Measurements from ENCODE around the gene CEP89.
"Not testable (repeated sequence)": the region's sequence is repeated elsewhere in the genome, so short reads cannot be mapped to it uniquely, and the experiment has no call there.

CEP89 gene

DNA sequence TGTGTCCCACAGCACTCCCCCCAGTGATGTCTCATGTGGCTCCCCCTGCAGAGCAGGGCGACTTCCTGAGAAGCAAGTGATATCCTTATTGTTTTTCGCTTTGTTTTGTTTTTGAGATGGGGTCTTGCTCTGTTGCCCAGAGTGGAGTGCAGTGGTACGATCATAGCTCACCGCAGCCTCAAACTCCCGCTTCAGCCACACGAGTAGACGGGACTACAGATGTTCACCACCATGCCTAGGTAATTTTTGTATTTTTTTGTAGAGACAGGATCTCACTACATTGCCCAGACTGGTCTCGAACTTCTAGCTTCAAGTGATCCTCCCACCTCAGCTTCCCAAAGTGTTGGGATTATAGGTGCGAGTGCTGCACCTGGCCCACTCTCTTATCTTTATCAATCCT lies 5.0 kb downstream of the CEP89 start:
- no peak for DNase-seq (ENCODE audit: low read depth)

DNA sequence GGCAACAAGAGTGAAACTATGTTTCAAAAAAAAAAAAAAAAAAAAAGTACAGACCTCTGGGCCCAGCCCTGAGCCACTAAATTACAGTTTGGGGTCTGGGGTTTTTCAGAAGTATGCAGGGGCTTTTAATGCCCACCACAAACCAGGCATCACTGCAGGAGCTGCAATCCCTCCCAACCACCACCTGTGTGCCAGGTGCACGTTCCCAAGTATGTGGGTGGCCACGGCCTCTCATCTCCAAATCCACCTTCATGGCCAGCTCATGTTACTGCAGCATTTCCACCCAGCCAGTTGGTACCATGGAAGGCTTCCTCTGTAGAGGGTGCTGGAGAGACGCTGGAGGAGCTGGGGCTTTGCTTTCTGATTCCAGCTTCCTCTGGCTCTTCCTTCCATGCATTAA lies 26.5 kb downstream of the CEP89 start:
- no peak for DNase-seq (ENCODE audit: low read depth)

DNA sequence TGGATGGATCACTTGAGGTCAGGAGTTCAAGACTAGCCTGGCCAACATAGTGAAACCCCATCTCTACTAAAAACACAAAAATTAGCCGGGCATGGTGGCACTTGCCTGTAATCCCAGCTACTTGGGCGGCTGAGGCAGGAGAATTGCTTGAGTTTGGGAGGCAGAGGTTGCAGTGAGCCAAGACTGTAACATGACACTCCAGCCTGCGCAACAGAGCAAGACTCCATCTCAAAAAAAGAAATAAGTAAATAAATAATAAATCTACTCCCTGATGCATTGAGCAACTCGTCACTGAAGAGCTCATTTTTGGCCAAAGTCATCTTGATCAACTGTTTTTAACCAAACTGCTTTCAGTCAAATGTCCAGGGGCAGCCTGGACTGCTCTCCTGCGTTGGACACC lies 30.5 kb downstream of the CEP89 start:
- not testable (repeated sequence) for DNase-seq (ENCODE audit: low read depth)

DNA sequence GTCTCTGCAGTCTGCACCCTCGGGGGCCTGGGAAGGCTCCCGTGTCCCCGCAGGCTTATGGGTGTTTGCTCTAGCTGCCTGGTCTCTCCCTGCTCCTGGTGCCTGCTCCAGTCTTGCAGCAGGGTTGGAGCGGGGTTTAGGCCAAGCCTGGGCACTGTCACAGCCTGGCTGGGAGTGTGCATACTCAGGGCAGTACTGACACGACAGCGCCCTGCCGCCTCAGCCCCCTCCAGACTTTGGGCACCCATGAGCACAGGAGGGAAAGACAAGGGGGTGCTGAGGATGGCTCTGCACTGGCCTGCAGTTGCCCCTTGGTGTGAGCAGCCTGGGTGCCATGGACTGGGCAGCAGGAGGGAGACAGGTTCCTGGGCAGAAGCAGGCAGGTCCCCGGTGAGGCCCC lies 35.7 kb downstream of the CEP89 start:
- DNase-seq (ENCODE audit: low read depth) = no peak

DNA sequence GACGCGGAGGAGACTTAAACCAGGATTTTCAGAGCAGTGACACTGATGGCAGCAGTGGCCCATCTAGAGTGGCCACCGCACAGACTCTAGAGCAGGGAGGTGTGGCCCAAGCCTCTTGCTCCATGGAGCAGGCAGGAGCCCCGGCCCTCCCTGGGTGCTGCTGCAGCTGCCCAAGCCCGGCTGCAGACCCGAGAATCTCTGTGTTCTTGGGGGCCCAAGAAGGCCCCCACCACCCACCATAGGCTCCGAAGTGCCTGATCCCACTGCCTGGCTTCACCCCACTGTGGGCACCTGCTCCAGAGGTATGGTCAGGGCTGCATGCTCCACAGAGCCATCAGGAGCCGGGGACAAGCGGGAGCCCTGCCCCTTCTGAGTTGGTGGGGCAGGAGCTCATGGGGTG lies 36.1 kb downstream of the CEP89 start:
- no peak for DNase-seq (ENCODE audit: low read depth)

DNA sequence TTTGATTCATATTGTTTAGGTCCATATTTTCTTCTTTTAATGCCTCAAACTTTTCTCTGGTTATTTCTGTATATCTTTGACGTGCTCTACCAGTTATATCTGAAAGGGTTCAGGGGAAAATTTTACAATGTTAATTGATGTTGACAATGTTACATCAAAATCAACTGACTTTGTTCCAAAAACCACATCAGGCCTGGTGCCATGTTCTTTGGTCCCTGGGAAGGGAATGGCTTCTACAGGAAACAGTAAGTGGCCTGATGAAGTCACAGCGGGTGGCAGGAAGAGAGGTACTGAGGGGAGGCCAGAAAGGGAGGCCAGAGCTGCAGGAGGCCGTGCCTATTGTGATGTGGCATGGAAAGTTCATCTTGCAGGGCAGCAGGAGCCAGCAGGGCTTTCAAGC lies 38.2 kb downstream of the CEP89 start:
- no peak for DNase-seq (ENCODE audit: low read depth)

DNA sequence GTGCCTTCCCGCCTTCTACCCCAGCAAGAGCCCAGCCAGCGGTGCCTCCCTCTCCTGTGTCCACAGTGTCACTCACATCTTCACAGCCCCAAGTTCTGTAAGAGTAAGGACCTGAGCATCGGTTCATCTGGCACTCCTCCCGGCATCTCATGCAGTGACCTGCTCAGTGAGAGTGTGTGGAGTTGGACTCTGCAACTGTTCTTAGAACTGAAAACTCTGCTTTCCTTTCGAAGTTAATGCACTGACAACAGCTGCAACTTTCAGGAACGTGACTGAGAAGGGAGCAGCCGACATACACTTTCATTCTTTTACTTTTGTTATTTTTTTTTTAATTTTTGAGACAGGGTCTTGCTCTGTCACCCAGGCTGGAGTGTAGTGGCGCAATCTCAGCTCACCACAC lies 41.2 kb downstream of the CEP89 start:
- no peak for DNase-seq (ENCODE audit: low read depth)

DNA sequence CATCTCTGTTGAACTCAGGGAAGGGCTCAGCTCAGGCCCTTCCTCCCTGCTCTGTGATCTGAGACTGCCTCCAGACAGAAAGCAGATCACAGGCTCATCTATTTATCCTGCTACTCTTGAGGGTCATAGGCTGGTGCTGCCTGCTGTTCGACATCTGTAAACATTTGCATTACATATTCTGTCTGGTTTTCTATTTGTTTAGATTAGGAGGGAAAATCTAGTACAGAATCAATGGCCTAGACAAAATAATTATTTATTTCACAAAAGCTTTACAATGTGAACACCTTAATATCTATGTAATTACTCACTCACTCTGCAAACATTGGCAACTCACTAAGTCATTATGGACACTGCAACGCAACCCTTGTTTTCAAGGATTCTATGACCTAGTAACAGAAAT lies 43.0 kb downstream of the CEP89 start:
- no peak for DNase-seq (ENCODE audit: low read depth)

DNA sequence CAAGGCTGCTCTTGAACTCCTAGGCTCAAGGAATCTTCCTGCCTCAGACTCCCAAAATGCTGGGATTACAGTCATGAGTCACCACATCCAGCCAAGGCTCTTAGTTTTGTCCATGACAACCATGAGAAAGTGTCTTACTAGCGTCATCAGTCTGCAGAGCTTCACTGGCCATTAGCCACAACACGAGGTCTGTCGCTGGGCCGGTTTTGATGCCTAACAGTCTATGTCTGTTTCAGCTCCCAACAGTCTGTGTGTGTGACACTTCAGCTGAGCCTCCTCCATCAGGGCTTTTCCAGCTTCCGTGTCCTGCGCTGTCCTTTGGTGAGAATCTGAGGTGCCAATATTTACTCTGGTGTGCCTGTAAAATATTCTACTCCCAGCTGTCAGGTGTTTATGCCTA lies 47.6 kb downstream of the CEP89 start:
- no peak for DNase-seq (ENCODE audit: low read depth)

DNA sequence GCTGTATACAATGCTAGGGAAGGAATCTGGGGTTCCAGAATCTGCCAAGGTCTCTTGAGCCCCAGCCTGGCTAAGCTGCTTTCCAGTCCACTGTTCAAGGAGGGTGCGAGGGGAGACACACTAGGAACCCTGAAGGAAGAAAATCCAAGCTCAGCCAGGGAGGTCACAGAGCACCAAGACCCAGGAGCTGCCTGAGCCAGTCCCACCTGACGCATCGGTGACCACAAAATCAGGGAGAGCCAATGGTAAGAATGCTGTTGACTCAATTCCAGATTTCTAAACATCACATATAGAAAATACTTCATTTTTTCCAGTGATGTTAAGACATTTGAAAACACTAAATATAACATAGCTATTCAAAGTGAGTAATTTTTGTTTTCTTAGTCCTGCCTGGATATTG lies 50.1 kb downstream of the CEP89 start:
- no peak for DNase-seq (ENCODE audit: low read depth)

DNA sequence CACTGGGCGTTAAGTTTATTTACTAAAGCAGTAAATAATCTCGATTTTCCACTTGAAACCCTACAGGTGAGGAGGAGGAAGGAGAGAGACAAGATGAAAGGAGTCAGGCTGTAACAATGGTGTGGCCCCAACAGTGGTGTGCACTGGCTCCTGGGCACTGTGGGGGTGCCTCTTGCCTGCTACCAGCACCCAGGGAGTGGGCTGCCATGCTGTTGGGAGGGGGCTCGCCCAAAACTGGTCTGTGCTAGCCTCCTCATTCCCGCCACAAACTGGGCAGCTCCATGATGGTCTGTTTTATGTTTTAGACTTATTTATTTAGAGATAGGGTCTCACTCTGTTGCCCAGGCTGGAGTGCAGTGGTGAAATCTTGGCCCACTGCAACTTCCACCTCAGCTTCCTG lies 52.4 kb downstream of the CEP89 start:
- no peak for DNase-seq (ENCODE audit: low read depth)

DNA sequence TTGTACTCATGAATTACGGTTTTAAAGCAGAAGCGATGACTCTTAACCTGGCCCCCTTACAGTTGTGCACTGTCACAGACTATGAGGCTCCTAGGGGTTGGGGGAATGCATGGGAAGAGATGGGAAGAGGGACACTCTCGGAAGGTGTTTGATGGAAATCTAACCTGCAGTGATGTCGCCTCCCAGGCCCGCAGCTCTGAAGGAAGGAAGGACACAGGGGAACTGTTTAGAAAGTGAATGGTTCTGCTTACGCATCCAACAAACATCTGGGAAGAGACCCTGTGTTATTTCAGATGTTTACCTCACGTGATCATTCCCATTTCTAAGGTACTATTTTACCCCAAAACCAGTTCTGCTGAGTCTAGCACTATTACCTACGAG lies 54.2 kb downstream of the CEP89 start:
- DNase-seq (ENCODE audit: low read depth) = no peak

DNA sequence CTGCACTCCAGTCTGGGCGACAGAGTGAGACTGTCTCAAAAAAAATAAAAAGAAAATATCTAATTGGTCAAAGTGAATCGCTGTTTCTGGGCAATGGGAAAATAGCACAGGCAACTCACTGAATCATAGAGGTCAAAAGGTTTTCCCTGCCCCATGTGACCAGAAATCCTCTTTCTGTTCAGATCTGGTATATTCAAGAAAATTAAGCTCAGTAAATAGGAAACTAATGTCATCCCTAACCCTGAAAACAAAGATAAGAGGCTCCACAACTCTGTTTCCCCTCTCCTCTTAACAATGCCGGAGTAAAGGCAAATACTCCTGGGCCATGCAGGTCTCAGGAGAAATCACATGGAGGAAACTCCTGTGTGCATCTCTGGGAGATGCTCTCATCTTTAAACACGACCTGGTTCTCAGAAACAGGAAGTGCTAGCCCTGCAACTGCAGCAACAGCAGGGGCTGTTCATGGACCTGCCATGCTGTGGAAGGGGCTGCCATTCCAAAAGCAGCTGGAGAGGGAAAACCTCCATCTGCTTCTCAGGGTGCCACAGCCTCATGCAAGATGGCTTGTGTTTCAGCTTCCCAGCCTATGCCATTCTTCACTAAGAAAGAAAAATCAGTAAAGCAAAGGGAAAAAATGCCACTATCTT lies 54.7 kb downstream of the CEP89 start:
- no peak for DNase-seq (ENCODE audit: low read depth)

DNA sequence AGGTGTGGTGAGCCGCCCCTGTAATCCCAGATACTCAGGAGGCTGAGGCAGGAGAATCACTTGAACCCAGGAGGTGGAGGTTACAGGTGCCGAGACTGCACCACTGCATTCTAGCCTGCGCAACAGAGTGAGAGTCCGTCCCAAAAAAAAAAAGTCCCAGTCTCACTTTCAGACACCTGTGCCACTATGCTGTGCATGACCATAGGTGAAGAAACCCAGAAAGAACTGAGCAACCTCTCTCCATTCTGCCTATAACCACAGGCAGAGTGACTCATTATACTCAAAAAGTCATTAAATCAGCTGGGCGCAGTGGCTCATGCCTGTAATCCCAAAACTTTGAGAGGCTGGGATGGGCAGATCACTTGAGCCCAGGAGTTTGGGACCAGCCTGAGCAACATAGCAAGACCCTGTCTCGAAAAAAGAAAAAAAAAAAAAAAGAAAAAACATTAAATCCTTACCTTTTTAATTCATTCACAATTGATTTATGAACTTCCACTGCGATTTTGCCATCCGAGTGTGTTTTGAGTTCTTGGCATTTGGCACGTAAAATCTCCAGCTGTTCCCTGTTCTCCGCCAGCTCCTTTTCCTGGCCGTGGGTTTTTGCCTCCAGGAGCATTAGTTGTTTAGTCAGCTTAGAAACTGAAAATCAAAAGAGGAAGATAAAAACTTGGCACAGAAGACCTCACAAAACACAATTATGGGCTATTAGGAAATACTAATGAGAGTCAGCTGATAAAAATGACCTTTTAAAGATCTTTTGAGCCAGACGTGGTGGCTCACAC lies 56.7 kb downstream of the CEP89 start:
- DNase-seq (ENCODE audit: low read depth) = no peak

DNA sequence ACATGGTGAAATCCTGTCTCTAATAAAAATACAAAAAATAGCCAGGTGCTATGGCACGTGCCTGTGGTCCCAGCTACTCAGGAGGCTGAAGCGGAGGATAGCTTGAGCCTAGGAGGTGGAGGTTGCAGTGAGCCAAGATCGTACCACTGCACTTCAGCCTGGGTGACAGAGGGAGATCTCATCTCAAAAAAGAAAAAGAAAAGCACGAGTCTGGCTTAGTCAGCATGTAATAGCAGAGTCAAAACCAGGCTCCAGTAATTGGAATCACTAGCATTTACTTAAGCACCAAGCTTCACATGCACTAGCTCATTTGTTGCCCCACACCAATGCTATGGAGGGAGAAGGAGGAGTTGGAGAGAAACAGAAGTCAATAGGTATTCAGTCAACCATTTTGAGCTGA lies 60.3 kb downstream of the CEP89 start:
- no peak for DNase-seq (ENCODE audit: low read depth)

DNA sequence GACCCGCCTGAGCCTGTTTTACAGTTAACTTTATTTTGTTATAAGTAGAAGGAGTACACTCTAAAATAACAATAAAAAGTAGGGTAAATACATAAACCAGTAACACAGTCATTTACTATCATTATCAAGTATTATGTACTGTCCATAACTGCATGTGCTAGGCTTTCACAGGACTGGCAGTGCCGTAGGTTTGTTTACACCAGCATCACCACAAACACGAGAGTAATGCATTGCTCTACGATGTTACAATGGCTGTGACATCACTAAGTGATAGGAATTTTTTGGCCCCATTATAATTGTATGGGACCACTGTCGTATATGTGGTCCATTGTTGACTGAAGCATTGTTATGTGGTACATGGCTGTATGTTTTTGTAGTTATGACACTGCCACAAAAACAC lies 60.9 kb downstream of the CEP89 start:
- no peak for DNase-seq (ENCODE audit: low read depth)

DNA sequence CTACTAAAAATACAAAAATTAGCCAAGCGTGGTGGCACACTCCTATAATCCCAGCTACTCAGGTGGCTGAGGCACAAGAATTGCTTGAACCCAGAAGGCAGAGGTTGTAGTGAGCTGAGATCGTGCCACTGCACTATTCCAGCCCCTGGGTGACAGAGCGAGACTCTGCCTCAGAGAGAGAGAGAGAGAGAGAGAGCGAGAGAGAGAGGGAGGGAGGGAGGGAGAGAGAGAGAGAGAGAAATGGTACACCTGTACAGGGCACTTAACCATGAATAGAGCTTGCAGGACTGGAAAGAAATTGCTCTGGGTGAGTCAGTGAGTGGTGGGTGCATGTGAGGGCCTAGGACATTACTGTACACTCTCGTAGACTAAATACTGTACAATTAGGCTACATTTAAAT lies 61.7 kb downstream of the CEP89 start:
- DNase-seq (ENCODE audit: low read depth) = no peak

DNA sequence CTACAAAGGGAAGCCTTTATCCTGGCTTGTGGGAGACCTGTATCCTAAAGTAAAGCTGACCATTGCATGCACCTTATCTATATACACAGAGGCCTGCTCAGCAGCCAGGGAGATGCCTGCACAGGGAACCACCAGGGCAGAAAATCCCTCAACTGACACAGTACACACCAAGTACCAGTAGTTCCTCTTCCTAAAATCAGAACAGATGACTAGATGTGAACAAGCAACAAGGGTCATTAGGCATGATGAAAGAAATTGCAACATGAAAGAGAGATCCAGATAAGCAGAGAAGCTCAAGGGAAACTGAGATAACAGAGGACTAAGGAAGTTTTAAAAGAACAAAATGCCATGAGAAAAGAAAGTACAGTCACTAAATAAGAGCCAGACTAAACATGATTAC lies 62.5 kb downstream of the CEP89 start:
- no peak for DNase-seq (ENCODE audit: low read depth)

DNA sequence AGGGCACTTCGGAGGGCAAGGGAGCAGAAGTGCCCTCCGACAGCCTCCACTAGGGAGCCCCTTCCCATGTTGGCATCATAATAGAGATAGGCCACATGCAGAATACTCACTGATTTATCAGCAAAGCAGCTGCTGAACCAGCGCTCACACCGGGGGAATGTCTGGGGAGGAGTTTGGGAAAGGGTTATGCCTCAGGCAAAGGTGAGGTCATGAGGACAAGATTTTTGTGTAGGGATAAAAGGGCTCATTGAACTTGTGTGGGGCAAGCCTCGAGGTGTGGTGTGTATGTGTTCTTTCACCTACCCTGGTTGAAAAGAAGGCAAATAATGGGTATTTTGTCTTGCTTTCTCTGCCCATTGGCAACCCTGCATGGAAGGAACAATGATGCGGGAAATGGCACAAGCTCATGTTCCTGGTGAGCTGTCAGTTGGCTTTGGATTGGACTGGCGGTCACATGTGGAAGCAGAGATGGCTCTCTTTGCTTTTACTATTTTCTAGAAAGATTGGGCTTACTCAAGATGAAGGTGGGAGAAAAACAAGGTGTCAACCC lies 63.0 kb downstream of the CEP89 start:
- no peak for DNase-seq (ENCODE audit: low read depth)

DNA sequence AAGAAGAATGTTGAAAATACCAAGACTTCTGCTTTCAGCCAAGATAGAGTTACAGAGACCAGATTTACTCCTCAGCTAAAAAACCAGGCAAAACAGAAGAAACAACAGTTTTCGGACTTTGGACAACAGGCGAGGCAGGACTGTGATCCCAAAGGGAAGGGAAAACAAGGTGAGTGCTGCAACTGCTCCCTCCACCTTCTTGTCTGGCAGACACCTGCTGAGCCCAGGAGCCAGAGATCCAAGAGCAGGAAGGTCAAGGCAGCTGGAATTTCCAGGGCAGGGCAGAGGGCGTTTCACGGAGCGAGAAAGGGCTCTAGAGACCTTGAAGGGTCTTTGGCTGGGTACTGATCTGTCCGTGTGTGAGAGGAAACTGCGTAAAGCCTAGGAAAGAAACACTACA lies 69.3 kb downstream of the CEP89 start:
- no peak for DNase-seq (ENCODE audit: low read depth)

DNA sequence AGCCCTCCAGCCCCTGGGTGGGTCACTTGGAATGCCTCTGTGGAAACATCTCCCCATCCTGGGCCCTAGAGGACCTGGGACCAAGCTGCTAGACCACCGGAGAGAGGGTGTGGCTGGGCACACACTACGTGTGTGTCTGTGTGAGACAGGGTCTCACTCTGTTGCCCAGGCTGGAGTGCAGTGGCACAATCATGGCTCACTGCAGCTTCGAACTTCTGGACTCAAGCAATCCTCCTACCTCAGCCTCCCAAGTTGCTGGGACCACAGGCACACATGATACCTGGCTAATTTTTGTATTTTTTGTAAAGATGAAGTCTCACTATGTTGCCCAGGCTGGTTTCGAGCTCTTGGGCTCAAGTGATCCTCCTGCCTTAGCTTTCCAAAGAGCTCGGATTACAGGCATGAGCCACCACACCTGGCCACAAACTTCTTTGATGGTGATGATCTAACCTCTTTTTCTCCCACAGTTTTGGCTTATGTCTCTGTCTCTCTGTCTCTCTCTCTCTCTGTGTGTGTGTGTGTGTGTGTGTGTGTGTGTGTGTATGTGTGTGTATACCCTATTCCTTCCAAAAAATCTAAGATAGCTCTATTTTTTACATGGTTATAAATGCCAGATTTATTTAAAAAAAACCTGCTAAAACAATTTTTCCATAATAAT lies 70.1 kb downstream of the CEP89 start:
- no peak for DNase-seq (ENCODE audit: low read depth)

DNA sequence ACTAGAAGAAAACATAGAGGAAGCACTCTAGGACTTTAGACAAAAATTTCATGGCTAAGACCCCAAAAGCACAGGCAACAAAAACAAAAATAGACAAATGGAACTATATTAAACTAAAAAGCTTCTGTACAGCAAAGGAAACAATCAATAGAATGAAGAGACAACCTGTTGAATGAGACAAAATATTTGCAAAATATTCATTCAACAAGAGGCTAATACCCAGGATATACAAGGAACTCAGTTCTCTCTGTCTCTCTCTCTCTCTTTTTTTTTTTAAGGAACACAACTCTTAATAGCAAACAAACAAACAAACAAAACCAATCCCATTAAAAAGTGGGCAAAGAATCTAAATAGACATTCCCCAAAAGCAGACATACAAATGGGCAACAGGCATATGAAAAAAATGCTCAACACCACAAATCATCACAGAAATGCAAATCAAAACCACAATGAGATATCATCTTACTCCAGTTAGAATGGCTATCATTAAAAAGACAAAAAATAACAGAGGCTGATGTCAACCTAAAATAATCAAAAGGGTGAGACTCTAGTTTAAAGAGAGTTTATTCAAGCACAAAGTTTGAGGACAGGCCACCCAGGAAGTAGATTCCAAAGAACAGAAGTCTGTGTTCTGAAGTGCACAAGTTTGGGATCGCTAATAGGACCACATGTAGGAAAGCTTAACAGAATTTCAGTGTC lies 75.1 kb downstream of the CEP89 start:
- DNase-seq (ENCODE audit: low read depth) = no peak

DNA sequence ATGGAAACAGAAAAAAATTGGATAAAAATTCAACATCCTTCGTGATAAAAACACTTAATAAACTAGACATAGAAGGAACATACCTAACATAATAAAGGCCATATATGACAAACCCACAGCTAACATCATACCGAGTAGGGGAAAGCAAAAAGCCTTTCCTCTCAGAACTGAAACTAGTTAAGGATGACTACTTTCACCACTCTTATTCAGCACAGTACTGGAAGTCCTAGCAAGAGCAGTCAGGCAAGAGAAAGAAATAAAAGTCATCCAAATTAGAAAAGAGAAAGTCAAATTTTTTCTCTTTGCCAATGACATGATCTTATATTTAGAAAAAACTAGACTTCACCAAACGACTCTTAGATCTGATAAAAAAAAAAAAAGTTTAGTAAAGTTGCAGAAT lies 76.4 kb downstream of the CEP89 start:
- no peak for DNase-seq (ENCODE audit: low read depth)
